Chondrocyte (in vitro differentiated cells): Measurements from ENCODE around the gene RELL1. TPM values are rescaled to one million over a fixed set of nuclear protein-coding genes. Genes with fewer than 3 reads are reported as not detected.

Experiments used
- DNase-seq: peaks from one replicate; pipeline ENCODE4 v3.0.0; 2021; ENCODE audit warnings: mixed read lengths, low spot score
- H3K27ac Mint-ChIP-seq: one replicate; pipeline ENCODE4 v1.8.0; 2021; ENCODE audit warnings: mild to moderate bottlenecking, moderate library complexity, mixed read lengths; ENCODE audit not compliant: unreplicated experiment
- H3K27me3 Mint-ChIP-seq: 2 replicates; pipeline ENCODE4 v1.8.0; 2021; ENCODE audit warnings: low read depth, mixed read lengths
- H3K36me3 Mint-ChIP-seq: 2 replicates; pipeline ENCODE4 v1.8.0; 2021; ENCODE audit warnings: low read depth, mixed read lengths
- H3K4me1 Mint-ChIP-seq: 2 replicates; pipeline ENCODE4 v1.8.0; 2021; ENCODE audit warnings: low read depth, mild to moderate bottlenecking, mixed read lengths
- H3K4me3 Mint-ChIP-seq: one replicate; pipeline ENCODE4 v1.8.0; 2021; ENCODE audit warnings: mild to moderate bottlenecking, moderate library complexity, mixed read lengths; ENCODE audit not compliant: unreplicated experiment
- H3K9me3 Mint-ChIP-seq: 2 replicates; pipeline ENCODE4 v1.8.0; 2021; ENCODE audit warnings: low read depth, mixed read lengths
- total RNA-seq: library from RNA; stranded (reverse); gene quantifications from 3 replicates; pipeline ENCODE4 v1.2.1, GENCODE V29; 2021
- TF ChIP-seq, protein P1 (sequence below): fragments of 200-600 bp; sonication (generic); IDR thresholded peaks from 2 replicates; pipeline ENCODE4 v1.5.0; 2021; ENCODE audit warnings: antibody characterized with exemption, mild to moderate bottlenecking, moderate library complexity

Gene RELL1
- total RNA-seq, 1 donor from 2014 or later: 22.8 TPM

DNA sequence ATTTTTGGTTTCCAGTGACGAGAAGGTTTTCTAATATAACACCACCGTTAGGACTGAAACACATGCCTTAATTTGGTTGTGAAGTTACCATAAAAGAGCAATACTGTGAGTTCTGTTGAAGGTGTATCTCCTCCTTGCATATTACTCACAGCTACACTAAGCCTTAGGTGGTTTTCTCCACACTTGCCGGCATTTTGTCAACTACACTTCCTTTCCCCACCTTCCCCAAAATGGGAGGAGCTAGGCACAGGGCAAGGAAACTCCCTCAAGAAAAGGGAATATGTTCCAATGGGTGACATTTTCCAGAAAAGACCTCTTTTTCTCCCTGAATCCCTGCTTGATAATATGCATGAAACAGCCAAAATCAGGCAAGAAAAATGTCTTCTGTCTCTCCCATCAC, 44.8 kb downstream of the RELL1 start:
- H3K27me3 Mint-ChIP-seq: no peaks in the 10 kb centered on the region
- peaks cover 11% of the 10 kb centered on the region for H3K36me3 Mint-ChIP-seq
- TF ChIP-seq, protein P1, sequence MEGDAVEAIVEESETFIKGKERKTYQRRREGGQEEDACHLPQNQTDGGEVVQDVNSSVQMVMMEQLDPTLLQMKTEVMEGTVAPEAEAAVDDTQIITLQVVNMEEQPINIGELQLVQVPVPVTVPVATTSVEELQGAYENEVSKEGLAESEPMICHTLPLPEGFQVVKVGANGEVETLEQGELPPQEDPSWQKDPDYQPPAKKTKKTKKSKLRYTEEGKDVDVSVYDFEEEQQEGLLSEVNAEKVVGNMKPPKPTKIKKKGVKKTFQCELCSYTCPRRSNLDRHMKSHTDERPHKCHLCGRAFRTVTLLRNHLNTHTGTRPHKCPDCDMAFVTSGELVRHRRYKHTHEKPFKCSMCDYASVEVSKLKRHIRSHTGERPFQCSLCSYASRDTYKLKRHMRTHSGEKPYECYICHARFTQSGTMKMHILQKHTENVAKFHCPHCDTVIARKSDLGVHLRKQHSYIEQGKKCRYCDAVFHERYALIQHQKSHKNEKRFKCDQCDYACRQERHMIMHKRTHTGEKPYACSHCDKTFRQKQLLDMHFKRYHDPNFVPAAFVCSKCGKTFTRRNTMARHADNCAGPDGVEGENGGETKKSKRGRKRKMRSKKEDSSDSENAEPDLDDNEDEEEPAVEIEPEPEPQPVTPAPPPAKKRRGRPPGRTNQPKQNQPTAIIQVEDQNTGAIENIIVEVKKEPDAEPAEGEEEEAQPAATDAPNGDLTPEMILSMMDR: no peak
- no peak overlapping the region for H3K27ac Mint-ChIP-seq
- DNase-seq: no peak
- no peaks in the 10 kb centered on the region for H3K4me1 Mint-ChIP-seq
- H3K9me3 Mint-ChIP-seq: no peaks in the 10 kb centered on the region
- H3K4me3 Mint-ChIP-seq: no peak overlapping the region

DNA sequence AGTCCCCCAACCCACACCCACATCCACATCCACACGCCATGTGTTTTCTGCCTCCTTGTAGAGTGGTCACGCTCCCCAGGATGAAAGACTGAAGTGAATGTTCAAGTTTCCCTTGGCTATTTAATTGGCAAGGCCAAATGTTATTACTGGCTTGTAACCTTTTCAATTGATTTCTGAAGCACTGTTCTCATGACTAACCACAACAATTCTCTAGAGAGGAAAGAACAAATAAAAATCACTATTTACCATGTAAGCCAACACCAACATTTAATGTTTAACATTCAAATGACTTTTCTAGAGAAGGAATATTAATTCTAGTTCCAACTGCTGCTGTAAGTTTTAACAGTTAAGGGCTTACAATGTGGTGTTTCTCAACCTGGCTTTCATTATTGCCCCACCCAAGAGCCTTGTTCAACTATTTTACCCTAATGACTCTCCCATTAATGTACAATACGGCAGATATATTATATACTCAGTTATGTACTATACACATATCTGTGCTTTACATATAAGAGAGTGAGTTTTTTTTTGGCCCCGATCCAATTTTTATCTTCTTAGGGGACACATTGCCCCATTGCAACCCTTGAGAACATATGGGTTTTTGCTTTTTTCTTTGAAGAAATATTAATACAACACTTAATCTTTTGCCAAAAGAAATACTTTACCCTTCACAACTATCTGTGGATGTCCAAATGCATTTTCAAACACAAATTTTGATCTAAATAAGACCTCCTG, 46.5 kb downstream of the RELL1 start:
- TF ChIP-seq, protein P1: no peak
- peaks cover 13% of the 10 kb centered on the region for H3K36me3 Mint-ChIP-seq
- no peak overlapping the region for H3K4me3 Mint-ChIP-seq
- H3K9me3 Mint-ChIP-seq: no peaks in the 10 kb centered on the region
- DNase-seq: no peak
- H3K27me3 Mint-ChIP-seq: no peaks in the 10 kb centered on the region
- H3K4me1 Mint-ChIP-seq: peaks cover 2% of the 10 kb centered on the region
- no peak overlapping the region for H3K27ac Mint-ChIP-seq

DNA sequence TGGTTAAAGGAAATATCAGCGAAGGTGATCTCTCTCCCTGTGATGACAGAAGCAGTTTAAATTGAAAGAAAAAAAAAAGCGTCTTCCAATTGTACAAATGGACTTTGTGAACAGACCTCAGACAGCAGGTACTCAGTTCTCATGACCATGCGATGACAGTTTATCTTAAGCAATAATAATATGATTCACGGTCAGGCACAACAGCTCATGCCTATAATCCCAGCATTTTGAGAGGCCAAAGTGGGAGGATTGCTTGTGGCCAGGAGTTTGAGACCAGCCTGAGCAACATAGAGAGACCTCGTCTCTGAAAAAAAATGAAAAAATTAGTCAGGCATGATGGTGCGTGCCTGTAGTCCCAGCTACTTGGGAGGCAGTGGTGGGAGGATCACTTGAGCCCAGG, 51.0 kb downstream of the RELL1 start:
- peak overlapping the region; percentile 12 for H3K27ac Mint-ChIP-seq
- no peaks in the 10 kb centered on the region for H3K27me3 Mint-ChIP-seq
- no peak for DNase-seq
- H3K36me3 Mint-ChIP-seq: peaks cover 24% of the 10 kb centered on the region
- TF ChIP-seq, protein P1: no peak
- peaks cover 11% of the 10 kb centered on the region for H3K4me1 Mint-ChIP-seq
- no peak overlapping the region for H3K4me3 Mint-ChIP-seq
- H3K9me3 Mint-ChIP-seq: no peaks in the 10 kb centered on the region

DNA sequence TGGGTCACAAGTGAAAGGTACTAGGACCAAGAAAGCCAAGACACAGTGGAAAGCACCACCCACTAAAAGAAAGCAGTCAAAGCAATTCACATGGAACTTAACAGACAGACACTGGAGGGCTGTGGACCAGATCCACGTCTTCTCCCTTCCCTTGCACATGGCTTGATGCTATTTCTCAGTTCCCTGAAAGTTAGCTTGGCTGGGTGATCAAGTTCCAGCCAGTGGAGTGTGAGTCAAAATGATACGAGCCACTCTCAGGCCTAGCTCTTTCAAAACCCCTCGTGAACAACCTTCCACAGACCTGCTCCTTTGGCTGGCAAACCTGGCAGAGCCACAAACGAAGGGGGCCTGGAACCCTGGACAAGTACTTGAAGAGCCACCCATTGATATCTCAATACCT, 52.0 kb downstream of the RELL1 start:
- no peak overlapping the region for H3K27ac Mint-ChIP-seq
- H3K9me3 Mint-ChIP-seq: no peaks in the 10 kb centered on the region
- H3K4me1 Mint-ChIP-seq: peaks cover 11% of the 10 kb centered on the region
- no peak for DNase-seq
- no peak overlapping the region for H3K4me3 Mint-ChIP-seq
- no peaks in the 10 kb centered on the region for H3K27me3 Mint-ChIP-seq
- H3K36me3 Mint-ChIP-seq: peaks cover 25% of the 10 kb centered on the region
- TF ChIP-seq, protein P1: no peak

DNA sequence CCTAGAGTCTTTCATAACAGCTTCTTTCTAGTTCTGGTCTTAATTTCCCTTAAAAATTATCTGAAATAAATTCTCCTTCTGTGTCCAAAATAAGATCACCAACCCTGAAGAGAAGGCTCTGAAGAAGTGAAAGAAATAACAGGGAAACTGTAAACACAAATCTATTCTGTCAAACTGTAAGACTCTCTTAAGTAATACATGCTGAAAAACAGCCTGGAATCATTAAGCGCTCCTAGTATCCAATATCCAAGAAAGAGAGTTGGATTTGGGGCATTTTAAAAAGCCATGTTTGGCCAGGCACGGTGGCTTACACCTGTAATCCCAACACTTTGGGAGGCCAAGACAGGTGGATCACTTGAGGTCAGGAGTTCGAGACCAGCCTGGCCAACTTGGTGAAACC, 53.3 kb downstream of the RELL1 start:
- no peak for DNase-seq
- Mint-ChIP-seq H3K4me3 (no peak overlapping the region), H3K9me3 (no peaks in the 10 kb centered on the region), H3K36me3 (peaks cover 23% of the 10 kb centered on the region), H3K27ac (no peak overlapping the region), H3K27me3 (no peaks in the 10 kb centered on the region), H3K4me1 (peaks cover 15% of the 10 kb centered on the region)
- TF ChIP-seq, protein P1: no peak
